HepG2 (cell line): Measurements from ENCODE around the gene GNB1. TPM values are rescaled to one million over a fixed set of nuclear protein-coding genes. Genes with fewer than 3 reads are reported as not detected.

Experiments
- AHR ChIP-seq: IDR thresholded peaks from 2 replicates; pipeline ENCODE4 v1.6.1; 2018; ENCODE audit warnings: missing genetic modification reagents, missing compliant biosample characterization
- ARID4A ChIP-seq: sonication (generic); formaldehyde crosslinking; IDR thresholded peaks from 2 replicates; pipeline ENCODE4 v1.5.0; 2020; ENCODE audit warnings: mild to moderate bottlenecking, missing genetic modification reagents, borderline replicate concordance
- E2F2 ChIP-seq: sonication (generic); formaldehyde crosslinking; IDR thresholded peaks from 2 replicates; pipeline ENCODE4 v1.4.0; 2020; ENCODE audit warnings: missing genetic modification reagents, borderline replicate concordance
- JUNB ChIP-seq: sonication (generic); formaldehyde crosslinking; IDR thresholded peaks from 2 replicates; pipeline ENCODE4 v1.8.0; 2022; ENCODE audit warnings: missing genetic modification reagents, mild to moderate bottlenecking, borderline replicate concordance
- NFAT5 ChIP-seq: sonication (generic); formaldehyde crosslinking; IDR thresholded peaks from 2 replicates; pipeline ENCODE4 v1.4.0; 2020; ENCODE audit warnings: missing genetic modification reagents
- PAF1 ChIP-seq: IDR thresholded peaks from 2 replicates; pipeline ENCODE4 v1.6.1; 2016; ENCODE audit warnings: missing genetic modification reagents, missing compliant biosample characterization
- PPARG ChIP-seq: conservative IDR thresholded peaks from 2 replicates; pipeline ENCODE4 v1.6.1; 2016; ENCODE audit warnings: missing biosample characterization, missing genetic modification reagents
- PTBP1 ChIP-seq: fragments of 200-400 bp; formaldehyde crosslinking; IDR thresholded peaks from 2 replicates; pipeline ENCODE4 v1.6.1; 2018; ENCODE audit warnings: low read length, low read depth; ENCODE audit not compliant: poor library complexity, severe bottlenecking
- RXRA ChIP-seq: sonication (generic); formaldehyde crosslinking; IDR thresholded peaks from 2 replicates; pipeline ENCODE4 v1.5.1; 2020; ENCODE audit warnings: missing genetic modification reagents
- SMC3 ChIP-seq: IDR thresholded peaks from 2 replicates; pipeline ENCODE4 v1.6.1; 2011; ENCODE audit warnings: low read length, improper control_type of control experiment
- TARDBP ChIP-seq: sonication (generic); formaldehyde crosslinking; IDR thresholded peaks from 2 replicates; pipeline ENCODE4 v1.8.0; 2022; ENCODE audit warnings: mild to moderate bottlenecking, missing genetic modification reagents
- TBX3 ChIP-seq: fragments of 450-650 bp; IDR thresholded peaks from 2 replicates; pipeline ENCODE4 v1.6.1; 2017; ENCODE audit warnings: antibody characterized with exemption, mild to moderate bottlenecking, inconsistent platforms, borderline replicate concordance
- TEAD2 ChIP-seq: sonication (generic); formaldehyde crosslinking; IDR thresholded peaks from 2 replicates; pipeline ENCODE4 v1.9.0; 2021; ENCODE audit warnings: missing genetic modification reagents
- YEATS4 ChIP-seq: sonication (generic); formaldehyde crosslinking; IDR thresholded peaks from 2 replicates; pipeline ENCODE4 v1.4.0; 2020; ENCODE audit warnings: missing genetic modification reagents, borderline replicate concordance
- ZNF17 ChIP-seq: sonication (generic); formaldehyde crosslinking; IDR thresholded peaks from 2 replicates; pipeline ENCODE4 v1.5.0; 2020; ENCODE audit warnings: mild to moderate bottlenecking, missing genetic modification reagents
- ZNF263 ChIP-seq: sonication (generic); formaldehyde crosslinking; IDR thresholded peaks from 2 replicates; pipeline ENCODE4 v1.4.0; 2020; ENCODE audit warnings: missing genetic modification reagents
- polyA plus RNA-seq, 8 experiments: library from polyadenylated mRNA; depleted of rRNA in 3 of 8; stranded (reverse) in 7 of 8; unstranded in 1 of 8; fragments of >200 nt; fragmentation: Illumina TruSeq in 4 of 8; extraction: Trizol in 4 of 8; gene quantifications; 2 replicates each; pipeline versions ENCODE4 v1.2.1 to v1.2.3, GENCODE V29; 2011 to 2016; ENCODE audit warnings: low read depth in 4 of 8, missing spikeins in 1 of 8, mixed read lengths in 1 of 8; ENCODE audit not compliant: insufficient read depth in 1 of 8
- total RNA-seq, 5 experiments: library from RNA; depleted of rRNA; stranded (reverse); fragments of >200 nt; fragmentation: Illumina TruSeq; extraction: Trizol; gene quantifications; 2 replicates each; pipeline ENCODE4 v1.2.3, GENCODE V29; 2016; ENCODE audit warnings: low read depth in 1 of 5
- TF ChIP-seq, protein P1 (sequence below): sonication (generic); formaldehyde crosslinking; conservative IDR thresholded peaks from 2 replicates; pipeline ENCODE4 v1.8.0; 2022; ENCODE audit warnings: missing genetic modification reagents

The GNB1 gene
- total and polyA plus RNA-seq, 2 of the 13 experiments (the other 11 are each of a cell fraction or from before 2014, with no cell fraction given), result 66.2 to 327 TPM

DNA sequence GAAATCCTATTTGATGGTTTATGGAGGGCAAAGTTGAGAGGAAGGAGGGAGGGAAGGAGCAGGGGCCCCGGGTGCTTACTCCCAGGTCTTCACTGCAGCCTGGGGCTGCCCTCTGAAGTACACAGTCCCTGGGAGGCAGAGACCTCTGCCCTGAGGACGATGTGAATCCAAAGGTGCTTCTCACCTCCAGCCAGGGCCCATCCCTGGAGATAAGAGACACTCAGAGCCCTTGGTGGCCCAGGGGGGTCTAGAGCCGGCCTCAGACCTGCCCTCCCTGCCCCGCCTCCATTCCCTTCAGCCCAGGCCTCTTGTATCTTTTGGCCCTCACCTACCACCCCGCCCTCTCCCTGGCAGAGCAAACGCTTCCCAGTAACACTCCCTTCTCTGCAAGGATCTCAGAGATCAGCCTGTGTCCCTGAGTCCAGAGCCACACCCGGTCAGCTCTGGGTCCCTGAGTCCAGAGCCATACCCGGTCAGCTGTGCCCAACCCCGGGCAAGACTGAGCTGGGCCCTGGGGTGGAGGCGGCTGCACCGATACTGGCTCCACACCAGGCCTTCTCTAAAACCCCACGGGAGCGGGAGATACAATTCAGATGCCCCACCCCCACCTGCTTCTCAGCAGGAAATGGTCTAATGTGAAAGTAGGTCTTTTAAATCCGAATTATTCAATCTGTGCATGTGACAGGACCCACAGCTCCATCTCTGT is 3.6 kb upstream of the GNB1 start (continued):
- TF ChIP-seq ARID4A (peak; percentile 42; the same call in 1 of the 2 replicates), RXRA (CRISPR knock-in tag) (peak; percentile 44; the same call in 1 of the 2 replicates), ZNF263 (CRISPR knock-in tag) (no peak), E2F2 (CRISPR knock-in tag) (no peak), YEATS4 (CRISPR knock-in tag) (no peak), JUNB (no peak), AHR (CRISPR knock-in tag) (no peak), NFAT5 (CRISPR knock-in tag) (no peak), TARDBP (CRISPR knock-in tag) (no peak), TBX3 (no peak), ZNF17 (CRISPR knock-in tag) (no peak), SMC3 (no peak), TEAD2 (CRISPR knock-in tag) (no peak), PAF1 (CRISPR knock-in tag) (no peak), PTBP1 (no peak), PPARG (CRISPR knock-in tag) (peak; percentile 89)
- TF ChIP-seq, protein P1, sequence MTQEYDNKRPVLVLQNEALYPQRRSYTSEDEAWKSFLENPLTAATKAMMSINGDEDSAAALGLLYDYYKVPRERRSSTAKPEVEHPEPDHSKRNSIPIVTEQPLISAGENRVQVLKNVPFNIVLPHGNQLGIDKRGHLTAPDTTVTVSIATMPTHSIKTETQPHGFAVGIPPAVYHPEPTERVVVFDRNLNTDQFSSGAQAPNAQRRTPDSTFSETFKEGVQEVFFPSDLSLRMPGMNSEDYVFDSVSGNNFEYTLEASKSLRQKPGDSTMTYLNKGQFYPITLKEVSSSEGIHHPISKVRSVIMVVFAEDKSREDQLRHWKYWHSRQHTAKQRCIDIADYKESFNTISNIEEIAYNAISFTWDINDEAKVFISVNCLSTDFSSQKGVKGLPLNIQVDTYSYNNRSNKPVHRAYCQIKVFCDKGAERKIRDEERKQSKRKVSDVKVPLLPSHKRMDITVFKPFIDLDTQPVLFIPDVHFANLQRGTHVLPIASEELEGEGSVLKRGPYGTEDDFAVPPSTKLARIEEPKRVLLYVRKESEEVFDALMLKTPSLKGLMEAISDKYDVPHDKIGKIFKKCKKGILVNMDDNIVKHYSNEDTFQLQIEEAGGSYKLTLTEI, result no peak
